Naive thymus-derived CD4-positive, alpha-beta T cell (primary cell): Measurements from ENCODE around the gene VAMP5. TPM values are rescaled to one million over a fixed set of nuclear protein-coding genes. Genes with fewer than 3 reads are reported as not detected.

ENCODE experiments used
- ATAC-seq: fragments of 150-1000 bp; cut with Tn5 transposase; 2 replicates; pipeline ENCODE4 v1.10.0; 2021; ENCODE audit warnings: mild to moderate bottlenecking, moderate library complexity
- CTCF ChIA-PET: fragments of 350-600 bp; sonication (Branson Sonifier 250); formaldehyde crosslinking; loops from one replicate; lab custom pipeline; 2021; ENCODE audit warnings: antibody characterized with exemption; lab: Charles Lee
- POLR2A ChIA-PET: fragments of 350-600 bp; sonication (Branson Sonifier 250); formaldehyde crosslinking; loops from one replicate; lab custom pipeline; 2021; ENCODE audit warnings: antibody characterized with exemption, inconsistent platforms; lab: Charles Lee
- DNase-seq, 9 donors: peaks; one replicate each; pipeline versions ENCODE4 v3.0.0 to v3.0.0-alpha.2; 2020 to 2022; ENCODE audit warnings: mixed read lengths in 1 of 9
- H3K27ac ChIP-seq: one replicate; pipeline ENCODE4 v1.7.0; 2013; ENCODE audit warnings: mild to moderate bottlenecking, low read depth, low read length, moderate library complexity
- H3K27me3 ChIP-seq, 2 donors: one replicate each; pipeline ENCODE4 v1.7.0; 2013; ENCODE audit warnings: low read length in 2 of 2, mild to moderate bottlenecking in 2 of 2, moderate library complexity in 2 of 2; ENCODE audit not compliant: control insufficient read depth in 2 of 2, insufficient read depth in 2 of 2
- H3K36me3 ChIP-seq, 3 experiments: 1 replicate in 2 of 3; 2 replicates in 1 of 3; pipeline ENCODE4 v1.7.0; 2013; ENCODE audit warnings: low read length in 3 of 3, mild to moderate bottlenecking in 3 of 3, moderate library complexity in 1 of 3; ENCODE audit not compliant: insufficient read depth in 3 of 3, control insufficient read depth in 2 of 3
- H3K4me1 ChIP-seq, 2 donors: one replicate each; pipeline ENCODE4 v1.7.0; 2013; ENCODE audit warnings: low read length in 2 of 2, mild to moderate bottlenecking in 2 of 2, moderate library complexity in 1 of 2; ENCODE audit not compliant: control insufficient read depth in 2 of 2, insufficient read depth in 2 of 2
- H3K4me3 ChIP-seq: 2 replicates; pipeline ENCODE4 v1.7.0; 2013; ENCODE audit warnings: mild to moderate bottlenecking, low read length
- H3K9me3 ChIP-seq, 3 experiments: 1 replicate in 2 of 3; 2 replicates in 1 of 3; pipeline ENCODE4 v1.7.0; 2013; ENCODE audit warnings: low read length in 3 of 3; ENCODE audit not compliant: control insufficient read depth in 2 of 3
- H3K27ac Mint-ChIP-seq, 9 donors: one replicate each; pipeline ENCODE4 v1.8.0; 2020 to 2022; ENCODE audit warnings: mixed read lengths in 9 of 9, mild to moderate bottlenecking in 8 of 9, moderate library complexity in 5 of 9, inconsistent platforms in 2 of 9
- H3K27me3 Mint-ChIP-seq, 5 donors: one replicate each; pipeline ENCODE4 v1.8.0; 2021 to 2022; ENCODE audit warnings: mixed read lengths in 5 of 5, mild to moderate bottlenecking in 1 of 5
- H3K36me3 Mint-ChIP-seq, 5 donors: one replicate each; pipeline ENCODE4 v1.8.0; 2020 to 2022; ENCODE audit warnings: mixed read lengths in 5 of 5, mild to moderate bottlenecking in 3 of 5, inconsistent platforms in 1 of 5
- H3K4me1 Mint-ChIP-seq, 7 donors: one replicate each; pipeline ENCODE4 v1.8.0; 2020 to 2022; ENCODE audit warnings: mixed read lengths in 7 of 7, mild to moderate bottlenecking in 3 of 7, inconsistent platforms in 1 of 7
- H3K4me3 Mint-ChIP-seq, 10 donors: one replicate each; pipeline ENCODE4 v1.8.0; 2020 to 2022; ENCODE audit warnings: mild to moderate bottlenecking in 10 of 10, mixed read lengths in 10 of 10, moderate library complexity in 6 of 10, inconsistent platforms in 2 of 10
- H3K9me3 Mint-ChIP-seq, 11 donors: one replicate each; pipeline ENCODE4 v1.8.0; 2020 to 2022; ENCODE audit warnings: mixed read lengths in 11 of 11, mild to moderate bottlenecking in 4 of 11, inconsistent platforms in 1 of 11, moderate library complexity in 1 of 11
- intact Hi-C, 2 donors: fragments of 100-400 bp; cut with micrococcal nuclease; formaldehyde crosslinking; loops; one replicate each; pipeline ENCODE4 v1.15.1; 2023
- polyA plus RNA-seq, 2 donors: library from polyadenylated mRNA; unstranded; fragments of 300-500 nt; fragmentation: Illumina TruSeq; gene quantifications; one replicate each; pipeline ENCODE4 v1.2.3, GENCODE V29; 2021
- total RNA-seq, 6 experiments: library from RNA in 5 of 6; stranded (reverse) in 5 of 6; gene quantifications; 1 replicate in 5 of 6; 2 replicates in 1 of 6; pipeline ENCODE4 v1.2.3 and lab custom pipeline; 2021 to 2026

Gene VAMP5
- total RNA-seq = 10 to 100 TPM; 25.6 to 73.8 (median 35.1) TPM
- 100 to 1,000 TPM; 115 to 121 TPM for polyA plus RNA-seq
- 6.3 reads per million, percentile 28 among the genes with 10 or more reads in this experiment for total RNA-seq (lab: John Stamatoyannopoulos, UW)

GRCh38 chr2:85584354-85584856, at the start of gene VAMP5:
VAMP5 (plus strand) TSS chr2:85584431; CDS start chr2:85584491, 60 bp downstream.
- peak within 1 kb of the TSS; percentile 87 to 97 (median 94) for H3K27ac Mint-ChIP-seq
- intact Hi-C loops = loop anchor here (1.0 to 2.0 kb wide), 4 partner anchors 11 to 28 kb away; partner anchors contain the start of genes TMEM150A (in 2 of the 2), C2orf68 (in 1 of the 2) and RNF181 (in 1 of the 2)
- CTCF ChIA-PET = interaction anchor here (1.1 kb wide), 1 partner anchor 28 kb away, joined by 3 read pairs; no protein-coding TSS in a partner anchor
- no peaks in the 10 kb centered on the region for H3K27me3 Mint-ChIP-seq
- no peaks in the 10 kb centered on the region for H3K27me3 ChIP-seq
- POLR2A ChIA-PET = interaction anchor here (0.5 to 6.4 kb wide), 10 partner anchors 10 to 639 kb away, joined by 3 to 85 read pairs (median 8); partner anchors contain the start of genes GGCX, MAT2A, RNF181 and TMEM150A
- peaks cover 0 to 17% (median 12%) of the 10 kb centered on the region in 5 donors for H3K36me3 Mint-ChIP-seq
- H3K9me3 Mint-ChIP-seq = peaks cover 0 to 2% (median 0%) of the 10 kb centered on the region in 11 donors
- peaks cover 51 to 79% (median 64%) of the 10 kb centered on the region in 7 donors for H3K4me1 Mint-ChIP-seq
- DNase-seq (peak in 2 of 9 donors; percentile 34 to 50), ATAC-seq (peak; percentile 67)
- peak within 1 kb of the TSS; percentile 80 for H3K27ac ChIP-seq
- H3K4me3 Mint-ChIP-seq = peak within 1 kb of the TSS; percentile 86 to 96 (median 90)
- H3K4me3 ChIP-seq = peak within 1 kb of the TSS; percentile 69
- H3K36me3 ChIP-seq = peaks cover 0 to 13% (median 0%) of the 10 kb centered on the region in 3 experiments
- H3K9me3 ChIP-seq = no peaks in the 10 kb centered on the region
- H3K4me1 ChIP-seq = peaks cover 20 to 42% of the 10 kb centered on the region in 2 donors

GRCh38 chr2:85534881-85535280, 49.4 kb upstream of the VAMP5 start:
- intact Hi-C loops = loop anchor here in 1 of 2 donors (5.0 kb wide), 1 partner anchor 352 kb away; the partner anchor contains the start of gene ST3GAL5
- Histone ChIP-seq H3K27ac (no peak overlapping the region), H3K4me1 (peaks cover 8 to 12% of the 10 kb centered on the region in 2 donors), H3K9me3 (no peaks in the 10 kb centered on the region), H3K27me3 (no peaks in the 10 kb centered on the region), H3K4me3 (no peak overlapping the region), H3K36me3 (peaks cover 0 to 5% (median 0%) of the 10 kb centered on the region in 3 experiments)
- ATAC-seq = no peak
- no peak for DNase-seq
- ChIA-PET CTCF (interaction anchor here (0.7 to 1.0 kb wide), 3 partner anchors 18 to 208 kb away, joined by 3 to 5 read pairs (median 3); no protein-coding TSS in a partner anchor), POLR2A (interaction anchor here (0.9 kb wide), 1 partner anchor 116 kb away, joined by 4 read pairs; the partner anchor contains the start of gene SH2D6)
- Mint-ChIP-seq H3K4me1 (peaks cover 6 to 23% (median 18%) of the 10 kb centered on the region in 7 donors), H3K4me3 (no peak overlapping the region), H3K36me3 (peaks cover 0 to 3% (median 0%) of the 10 kb centered on the region in 5 donors), H3K9me3 (peaks cover 0 to 1% (median 0%) of the 10 kb centered on the region in 11 donors), H3K27ac (peak overlapping the region in 6 of 9 donors; percentile 14 to 67 (median 46)), H3K27me3 (peaks cover 0 to 7% (median 0%) of the 10 kb centered on the region in 5 donors)

- Mint-ChIP-seq H3K27ac (peak overlapping the region in 5 of 9 donors; percentile 45 to 92 (median 82)), H3K4me3 (peak overlapping the region in 2 of 10 donors; percentile 14 to 68)
- intact Hi-C loops = loop anchor here in 1 of 2 donors (5.0 kb wide), 1 partner anchor 351 kb away; the partner anchor contains the start of gene ST3GAL5
Measured at GRCh38 chr2:85536479-85536878, 47.8 kb upstream of the VAMP5 start.

GRCh38 chr2:85537600-85538506, 46.4 kb upstream of the VAMP5 start:
- no peak for ATAC-seq
- ChIA-PET POLR2A (interaction anchor here (0.8 to 5.7 kb wide), 23 partner anchors 11 to 657 kb away, joined by 3 to 74 read pairs (median 9); partner anchors contain the start of genes C2orf68, CAPG, ELMOD3 and GGCX), CTCF (interaction anchor here (0.9 to 3.5 kb wide), 4 partner anchors 13 to 118 kb away, joined by 3 to 31 read pairs (median 8); no protein-coding TSS in a partner anchor)
- Histone ChIP-seq H3K9me3 (no peaks in the 10 kb centered on the region), H3K27me3 (no peaks in the 10 kb centered on the region), H3K4me3 (peak overlapping the region; percentile 92), H3K27ac (peak overlapping the region; percentile 84), H3K36me3 (peaks cover 17 to 24% (median 18%) of the 10 kb centered on the region in 3 experiments), H3K4me1 (peaks cover 19 to 27% of the 10 kb centered on the region in 2 donors)
- Mint-ChIP-seq H3K27ac (peak overlapping the region; percentile 89 to 97 (median 92)), H3K27me3 (no peaks in the 10 kb centered on the region), H3K4me1 (peaks cover 14 to 52% (median 43%) of the 10 kb centered on the region in 7 donors), H3K4me3 (peak overlapping the region; percentile 91 to 98 (median 95)), H3K36me3 (peaks cover 12 to 29% (median 14%) of the 10 kb centered on the region in 5 donors), H3K9me3 (peaks cover 0 to 1% (median 0%) of the 10 kb centered on the region in 11 donors)
- intact Hi-C loops = loop anchor here (1.0 to 5.0 kb wide), 4 partner anchors 65 to 349 kb away; partner anchors contain the start of genes TMEM150A (in 2 of the 2), ST3GAL5 (in 1 of the 2) and USP39 (in 1 of the 2)
- peak in 7 of 9 donors; percentile 9 to 45 (median 18) for DNase-seq

More at GRCh38 chr2:85536479-85536878, 47.8 kb upstream of the VAMP5 start:
- no peak for ATAC-seq
- Mint-ChIP-seq H3K4me1 (peaks cover 12 to 38% (median 29%) of the 10 kb centered on the region in 7 donors), H3K36me3 (peaks cover 0 to 16% (median under 1%) of the 10 kb centered on the region in 5 donors), H3K9me3 (peaks cover 0 to 1% (median 0%) of the 10 kb centered on the region in 11 donors), H3K27me3 (peaks cover 0 to 3% (median 0%) of the 10 kb centered on the region in 5 donors)
- Histone ChIP-seq H3K4me3 (no peak overlapping the region), H3K9me3 (no peaks in the 10 kb centered on the region), H3K27ac (no peak overlapping the region), H3K36me3 (peaks cover 3 to 10% (median 4%) of the 10 kb centered on the region in 3 experiments), H3K4me1 (peaks cover 19 to 27% of the 10 kb centered on the region in 2 donors), H3K27me3 (no peaks in the 10 kb centered on the region)
- no peak for DNase-seq
- ChIA-PET CTCF (interaction anchor here (1.1 to 2.1 kb wide), 2 partner anchors 115 to 210 kb away, joined by 3 to 6 read pairs; no protein-coding TSS in a partner anchor), POLR2A (interaction anchor here (0.9 to 5.5 kb wide), 6 partner anchors 13 to 209 kb away, joined by 3 to 52 read pairs (median 4); partner anchors contain the start of genes GGCX, SH2D6 and TGOLN2)

GRCh38 chr2:85538507-85539360, 45.5 kb upstream of the VAMP5 start, which contains the start of gene MAT2A:
MAT2A (plus strand) TSS chr2:85539168; CDS start chr2:85539288, 120 bp downstream.
- H3K27me3 ChIP-seq = no peaks in the 10 kb centered on the region
- peaks cover 14 to 58% (median 47%) of the 10 kb centered on the region in 7 donors for H3K4me1 Mint-ChIP-seq
- H3K4me1 ChIP-seq = peaks cover 19 to 27% of the 10 kb centered on the region in 2 donors
- peak; percentile 87 for ATAC-seq
- no peaks in the 10 kb centered on the region for H3K27me3 Mint-ChIP-seq
- no peaks in the 10 kb centered on the region for H3K9me3 ChIP-seq
- H3K4me3 Mint-ChIP-seq = peak within 1 kb of the TSS; percentile 91 to 98 (median 95)
- H3K9me3 Mint-ChIP-seq = peaks cover 0 to 1% (median 0%) of the 10 kb centered on the region in 11 donors
- H3K27ac ChIP-seq = peak within 1 kb of the TSS; percentile 84
- H3K36me3 Mint-ChIP-seq = peaks cover 17 to 35% (median 19%) of the 10 kb centered on the region in 5 donors
- CTCF ChIA-PET = interaction anchor here (0.6 to 3.5 kb wide), 8 partner anchors 12 to 863 kb away, joined by 3 to 31 read pairs (median 4); partner anchors contain the start of gene GGCX
- peaks cover 17 to 32% (median 21%) of the 10 kb centered on the region in 3 experiments for H3K36me3 ChIP-seq
- intact Hi-C loops = loop anchor here (1.0 to 5.0 kb wide), 14 partner anchors 14 to 349 kb away; partner anchors contain the start of genes ELMOD3 (in 2 of the 2), GGCX (in 2 of the 2), RETSAT (in 2 of the 2) and SH2D6 (in 2 of the 2)
- peak within 1 kb of the TSS; percentile 92 for H3K4me3 ChIP-seq
- peak; percentile 72 to 96 (median 88) for DNase-seq
- POLR2A ChIA-PET = interaction anchor here (0.6 to 5.7 kb wide), 32 partner anchors 12 to 1058 kb away, joined by 3 to 74 read pairs (median 6); partner anchors contain the start of genes C2orf68, CAPG, ELMOD3 and GGCX
- H3K27ac Mint-ChIP-seq = peak within 1 kb of the TSS; percentile 90 to 97 (median 94)
